Upper lobe of right lung (tissue), 1 donor: ENCODE results near the gene ARHGAP31. TPM values are rescaled to one million over a fixed set of nuclear protein-coding genes. Genes with fewer than 3 reads are reported as not detected.

Source experiments
- ATAC-seq: fragments of 200-7000 bp; cut with Tn5 transposase; one replicate; pipeline ENCODE4 v1.9.1; 2020; ENCODE audit warnings: mild to moderate bottlenecking, moderate library complexity
- DNase-seq: peaks from one replicate; pipeline ENCODE4 v3.0.0-alpha.2; 2020
- H3K27ac ChIP-seq: fragments of 200-600 bp; one replicate; pipeline ENCODE4 v1.8.0; 2022
- H3K27me3 ChIP-seq: fragments of 200-600 bp; one replicate; pipeline ENCODE4 v1.8.0; 2022; ENCODE audit warnings: mild to moderate bottlenecking
- H3K36me3 ChIP-seq: fragments of 200-600 bp; one replicate; pipeline ENCODE4 v1.8.0; 2022
- H3K4me1 ChIP-seq: fragments of 200-600 bp; one replicate; pipeline ENCODE4 v1.8.0; 2022
- H3K4me3 ChIP-seq: fragments of 200-600 bp; one replicate; pipeline ENCODE4 v1.8.0; 2022; ENCODE audit warnings: mild to moderate bottlenecking
- H3K9me3 ChIP-seq: fragments of 200-600 bp; one replicate; pipeline ENCODE4 v1.8.0; 2022
- intact Hi-C: fragments of 100-400 bp; cut with DNase I; formaldehyde crosslinking; loops from one replicate; pipeline ENCODE4 v1.11.0; 2022
- total RNA-seq: library from RNA; stranded (reverse); fragmentation: NEBNext Ultra II Directional; extraction: Animal tissue kit (Norgen Biotek cat#: 25700); gene quantifications from one replicate; pipeline ENCODE4 v1.2.1, GENCODE V29; 2021
- TF ChIP-seq, protein P1 (sequence below): fragments of 200-600 bp; IDR thresholded peaks from one replicate; pipeline ENCODE4 v1.8.0; 2022; ENCODE audit warnings: antibody characterized with exemption
- donor health status: DM: no; HTN: yes; CAD: no; lungs with severe emphysema.

Gene ARHGAP31
- total RNA-seq, 1 donor from 2014 or later, result 117 TPM

DNA sequence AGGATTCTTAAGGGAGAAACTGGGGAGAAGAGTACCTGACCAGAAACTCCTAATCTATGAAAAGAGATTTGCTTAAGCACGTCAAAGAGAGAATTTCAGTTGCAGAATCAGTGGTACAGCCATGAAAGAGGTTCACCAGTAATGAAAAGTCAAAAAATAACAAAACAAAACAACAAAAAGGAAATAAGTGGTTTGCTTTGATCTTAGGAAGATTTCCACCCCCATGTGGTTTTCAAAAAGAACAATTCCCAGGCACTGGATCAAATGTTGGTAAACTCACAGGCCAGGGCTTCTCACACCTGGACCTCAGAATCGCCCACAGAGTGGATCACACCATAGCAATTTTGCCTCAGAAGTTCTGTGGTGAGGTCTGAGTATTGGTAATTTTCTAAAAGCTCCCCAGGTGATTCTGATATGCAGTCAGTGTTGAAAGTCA, 101.8 kb downstream of the ARHGAP31 start:
- H3K36me3 ChIP-seq, result peaks cover 95% of the 10 kb centered on the region
- H3K4me1 ChIP-seq, result no peaks in the 10 kb centered on the region
- no peak for ATAC-seq
- no peak overlapping the region for H3K27ac ChIP-seq
- no peak for DNase-seq
- TF ChIP-seq, protein P1, sequence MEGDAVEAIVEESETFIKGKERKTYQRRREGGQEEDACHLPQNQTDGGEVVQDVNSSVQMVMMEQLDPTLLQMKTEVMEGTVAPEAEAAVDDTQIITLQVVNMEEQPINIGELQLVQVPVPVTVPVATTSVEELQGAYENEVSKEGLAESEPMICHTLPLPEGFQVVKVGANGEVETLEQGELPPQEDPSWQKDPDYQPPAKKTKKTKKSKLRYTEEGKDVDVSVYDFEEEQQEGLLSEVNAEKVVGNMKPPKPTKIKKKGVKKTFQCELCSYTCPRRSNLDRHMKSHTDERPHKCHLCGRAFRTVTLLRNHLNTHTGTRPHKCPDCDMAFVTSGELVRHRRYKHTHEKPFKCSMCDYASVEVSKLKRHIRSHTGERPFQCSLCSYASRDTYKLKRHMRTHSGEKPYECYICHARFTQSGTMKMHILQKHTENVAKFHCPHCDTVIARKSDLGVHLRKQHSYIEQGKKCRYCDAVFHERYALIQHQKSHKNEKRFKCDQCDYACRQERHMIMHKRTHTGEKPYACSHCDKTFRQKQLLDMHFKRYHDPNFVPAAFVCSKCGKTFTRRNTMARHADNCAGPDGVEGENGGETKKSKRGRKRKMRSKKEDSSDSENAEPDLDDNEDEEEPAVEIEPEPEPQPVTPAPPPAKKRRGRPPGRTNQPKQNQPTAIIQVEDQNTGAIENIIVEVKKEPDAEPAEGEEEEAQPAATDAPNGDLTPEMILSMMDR, result no peak
- H3K9me3 ChIP-seq, result no peaks in the 10 kb centered on the region
- H3K27me3 ChIP-seq, result no peaks in the 10 kb centered on the region
- H3K4me3 ChIP-seq, result no peak overlapping the region
- intact Hi-C loops, result no loop called here

DNA sequence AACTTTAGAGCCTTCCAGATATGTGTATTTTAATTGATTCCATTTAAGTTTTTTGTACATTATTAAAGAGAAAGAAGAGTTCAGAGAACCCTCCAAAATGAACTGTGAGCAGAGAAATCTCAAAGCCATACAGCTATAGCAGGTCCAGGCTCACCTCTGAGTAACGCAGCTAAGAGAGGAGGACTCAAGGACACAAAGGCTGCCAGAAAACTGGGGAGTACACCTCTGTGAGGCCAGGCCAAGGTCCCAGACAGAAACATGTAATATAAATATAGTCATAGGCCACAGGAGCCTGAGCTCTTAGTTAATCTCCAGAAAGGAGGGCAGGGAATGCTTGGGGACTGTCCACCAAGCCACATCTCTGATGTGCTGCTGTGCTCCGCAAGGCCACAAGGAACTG, 102.7 kb downstream of the ARHGAP31 start:
- TF ChIP-seq, protein P1, result no peak
- Histone ChIP-seq H3K4me1 (no peaks in the 10 kb centered on the region), H3K9me3 (no peaks in the 10 kb centered on the region), H3K27ac (no peak overlapping the region), H3K36me3 (peaks cover 95% of the 10 kb centered on the region), H3K27me3 (no peaks in the 10 kb centered on the region), H3K4me3 (no peak overlapping the region)
- DNase-seq (no peak), ATAC-seq (no peak)
- intact Hi-C loops, result no loop called here

- no peak overlapping the region for H3K27ac ChIP-seq
- ATAC-seq, result peak; percentile 48
Observed at GRCh38 chr3:119400466-119400865, 106.3 kb downstream of the ARHGAP31 start.

DNA sequence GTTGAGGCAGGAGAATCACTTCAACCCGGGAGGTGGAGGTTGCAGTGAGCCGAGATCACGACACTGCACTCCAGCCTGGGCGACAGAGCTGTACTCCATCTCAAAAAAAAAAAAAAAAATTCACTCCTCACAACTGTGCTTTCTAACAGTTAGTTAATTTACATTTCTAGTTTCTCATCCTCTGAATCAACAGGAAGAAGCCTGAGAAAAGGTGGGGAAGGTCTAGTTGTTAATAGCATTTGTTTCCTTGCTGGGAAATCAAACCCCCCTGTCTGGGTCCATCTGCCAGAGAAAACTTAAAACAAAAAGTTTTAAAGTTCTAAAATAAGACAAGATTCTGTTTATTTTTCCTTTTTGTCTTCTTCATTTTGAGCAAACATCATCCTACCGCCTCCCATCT, 106.9 kb downstream of the ARHGAP31 start:
- H3K9me3 ChIP-seq, result no peaks in the 10 kb centered on the region
- ATAC-seq (no peak), DNase-seq (no peak)
- no peaks in the 10 kb centered on the region for H3K27me3 ChIP-seq
- no peak overlapping the region for H3K27ac ChIP-seq
- H3K4me3 ChIP-seq, result no peak overlapping the region
- intact Hi-C loops, result no loop called here
- TF ChIP-seq, protein P1, result no peak
- H3K4me1 ChIP-seq, result no peaks in the 10 kb centered on the region
- H3K36me3 ChIP-seq, result peaks cover 93% of the 10 kb centered on the region

More at GRCh38 chr3:119400466-119400865, 106.3 kb downstream of the ARHGAP31 start:
- no peaks in the 10 kb centered on the region for H3K4me1 ChIP-seq
- intact Hi-C loops, result no loop called here
- H3K36me3 ChIP-seq, result peaks cover 93% of the 10 kb centered on the region
- no peaks in the 10 kb centered on the region for H3K27me3 ChIP-seq
- H3K4me3 ChIP-seq, result no peak overlapping the region
- no peaks in the 10 kb centered on the region for H3K9me3 ChIP-seq
- TF ChIP-seq, protein P1, result no peak
- no peak for DNase-seq

DNA sequence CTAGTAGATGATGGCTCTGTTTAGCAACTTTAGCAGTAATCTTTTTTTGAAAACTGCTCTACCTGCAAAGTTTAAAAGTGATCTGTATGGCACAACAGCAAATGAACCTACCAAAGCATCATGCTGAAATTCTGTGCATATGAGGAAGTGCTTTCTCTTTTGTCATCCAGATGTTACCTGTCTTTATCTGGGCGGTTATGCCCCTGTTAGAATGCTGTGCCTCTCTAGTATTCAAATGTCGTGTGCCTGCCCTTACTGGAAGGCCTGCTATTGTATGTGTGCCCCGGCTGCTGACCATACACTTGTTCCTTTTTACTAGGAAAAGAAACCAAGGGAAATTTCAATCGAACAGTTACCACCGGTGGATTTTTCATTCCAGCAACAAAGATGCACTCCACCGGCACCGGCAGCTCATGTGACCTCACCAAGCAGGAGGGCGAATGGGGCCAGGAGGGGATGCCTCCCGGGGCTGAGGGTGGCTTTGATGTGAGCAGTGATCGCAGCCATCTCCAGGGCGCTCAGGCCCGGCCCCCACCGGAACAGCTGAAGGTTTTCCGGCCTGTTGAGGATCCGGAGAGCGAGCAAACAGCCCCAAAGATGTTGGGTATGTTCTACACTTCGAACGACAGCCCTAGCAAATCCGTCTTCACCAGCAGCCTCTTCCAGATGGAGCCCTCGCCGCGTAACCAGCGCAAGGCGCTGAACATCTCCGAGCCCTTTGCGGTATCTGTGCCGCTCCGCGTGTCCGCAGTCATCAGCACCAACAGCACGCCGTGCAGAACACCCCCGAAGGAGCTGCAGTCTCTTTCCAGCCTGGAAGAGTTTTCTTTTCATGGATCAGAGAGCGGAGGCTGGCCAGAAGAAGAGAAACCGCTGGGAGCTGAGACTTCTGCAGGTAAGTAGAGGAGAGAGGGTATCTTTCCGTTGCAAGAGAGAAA, 107.6 kb downstream of the ARHGAP31 start:
- no peak overlapping the region for H3K27ac ChIP-seq
- H3K4me1 ChIP-seq, result no peaks in the 10 kb centered on the region
- H3K27me3 ChIP-seq, result no peaks in the 10 kb centered on the region
- intact Hi-C loops, result no loop called here
- TF ChIP-seq, protein P1, result no peak
- peaks cover 94% of the 10 kb centered on the region for H3K36me3 ChIP-seq
- no peak overlapping the region for H3K4me3 ChIP-seq
- ATAC-seq (no peak), DNase-seq (no peak)
- no peaks in the 10 kb centered on the region for H3K9me3 ChIP-seq
